ENCODE measurements around the gene CFL2.

CFL2 gene

DNA sequence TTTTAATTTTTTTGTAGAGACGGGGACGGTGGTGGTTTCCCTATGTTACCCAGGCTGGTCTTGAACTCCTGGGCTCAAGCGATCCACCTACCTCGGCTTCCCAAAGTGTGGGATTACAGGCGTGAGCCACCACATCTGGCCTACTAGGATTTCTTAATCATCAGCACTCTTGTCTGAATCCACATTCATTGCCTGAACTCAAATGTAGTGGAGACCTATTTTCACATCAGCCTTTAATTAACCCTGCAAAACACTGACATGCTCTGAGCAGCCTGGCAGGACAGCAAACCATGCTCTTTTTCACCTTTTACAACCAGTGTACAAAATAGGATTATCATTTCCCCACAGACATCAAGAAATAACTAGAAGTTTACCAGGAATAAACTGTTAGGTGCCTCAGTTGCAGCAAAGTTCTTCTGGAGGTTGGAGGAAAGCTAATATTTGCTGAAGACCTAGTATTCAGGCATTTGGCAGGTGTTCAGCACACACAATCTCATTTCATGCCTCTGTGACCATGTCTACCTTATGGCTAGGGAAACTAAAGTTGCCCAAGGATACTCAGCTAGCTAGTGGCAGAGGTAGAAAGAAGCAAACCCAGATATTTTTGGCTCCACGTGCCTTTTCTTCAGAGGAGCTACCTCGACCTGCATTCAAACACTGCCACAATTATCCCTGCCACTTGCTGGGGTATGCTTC lies 37.7 kb downstream of the CFL2 start:
- no peak for DNase-seq (ENCODE audit: low read depth)

DNA sequence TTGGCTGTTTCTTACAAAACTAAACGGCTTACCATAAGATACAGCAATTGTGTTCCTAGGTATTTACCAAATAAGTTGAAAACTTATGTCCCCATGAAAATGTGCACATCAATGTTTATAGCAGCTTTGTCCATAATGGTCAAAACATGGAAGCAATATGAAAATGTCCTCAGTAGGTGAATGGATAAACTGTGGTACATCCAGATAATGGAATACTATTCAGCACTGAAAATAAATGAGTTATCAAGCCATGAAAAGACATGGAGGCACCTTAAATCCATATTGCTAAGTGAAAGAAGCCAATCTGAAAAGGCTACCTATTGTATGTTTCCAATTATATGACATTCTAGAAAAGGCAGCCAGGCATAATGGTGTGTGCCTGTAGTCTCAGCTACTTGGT lies 40.7 kb downstream of the CFL2 start:
- DNase-seq (ENCODE audit: low read depth): no peak

DNA sequence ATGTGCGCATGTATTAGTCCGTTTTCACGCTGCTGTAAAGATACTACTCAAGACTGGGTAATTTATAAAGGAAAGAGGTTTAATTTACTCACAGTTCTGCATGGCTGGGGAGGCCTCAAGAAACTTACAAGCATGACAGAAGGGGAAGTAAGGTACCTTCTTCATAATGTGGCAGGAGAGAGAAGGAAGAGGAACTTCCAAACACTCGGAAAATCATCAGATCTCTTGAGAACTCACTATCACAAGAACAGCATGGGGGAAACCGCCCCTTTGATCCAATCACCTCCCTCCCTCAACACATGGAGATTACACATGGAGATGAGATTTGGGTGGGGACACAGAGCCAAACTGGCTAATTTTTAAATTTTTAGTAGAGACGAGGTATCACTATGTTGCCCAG lies 42.7 kb downstream of the CFL2 start:
- DNase-seq (ENCODE audit: low read depth): no peak

DNA sequence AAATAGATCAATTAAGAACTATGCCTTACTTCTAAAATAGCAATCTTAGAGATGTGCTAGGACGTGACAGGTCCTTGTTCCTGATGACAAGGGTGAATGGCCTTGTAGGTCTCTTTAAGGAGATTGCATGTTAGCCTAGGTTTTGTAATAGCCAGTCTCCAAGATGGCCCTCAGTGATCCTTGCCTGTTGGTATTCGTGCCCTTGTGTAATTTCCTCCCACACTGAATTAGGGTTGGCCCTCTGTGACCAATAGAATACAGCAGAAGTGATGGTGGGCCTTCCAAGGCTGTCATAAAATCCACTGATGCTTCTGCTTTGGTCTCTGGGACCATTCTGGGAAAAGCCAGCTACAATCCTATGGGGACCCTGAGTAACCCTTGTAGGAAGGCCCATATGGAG lies 46.3 kb downstream of the CFL2 start:
- DNase-seq (ENCODE audit: low read depth): no peak

DNA sequence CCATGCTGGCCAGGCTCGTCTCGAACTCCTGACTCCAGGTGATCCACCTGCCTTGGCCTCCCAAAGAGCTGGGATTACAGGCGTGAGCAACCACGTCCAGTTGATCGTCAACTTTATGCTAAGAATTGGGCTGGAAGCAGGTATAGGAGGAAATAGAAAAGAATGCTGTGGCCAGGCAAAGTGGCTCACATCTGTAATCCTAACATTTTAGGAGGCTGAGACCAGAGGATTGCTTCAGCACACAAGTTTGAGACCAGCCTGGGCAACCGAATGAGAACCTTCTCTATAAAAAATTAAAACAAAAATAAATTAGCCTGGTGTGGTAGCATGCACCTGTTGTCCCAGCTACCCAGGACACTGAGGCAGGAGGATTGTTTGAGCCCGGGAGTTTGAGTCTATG lies 47.4 kb downstream of the CFL2 start:
- DNase-seq (ENCODE audit: low read depth): no peak

DNA sequence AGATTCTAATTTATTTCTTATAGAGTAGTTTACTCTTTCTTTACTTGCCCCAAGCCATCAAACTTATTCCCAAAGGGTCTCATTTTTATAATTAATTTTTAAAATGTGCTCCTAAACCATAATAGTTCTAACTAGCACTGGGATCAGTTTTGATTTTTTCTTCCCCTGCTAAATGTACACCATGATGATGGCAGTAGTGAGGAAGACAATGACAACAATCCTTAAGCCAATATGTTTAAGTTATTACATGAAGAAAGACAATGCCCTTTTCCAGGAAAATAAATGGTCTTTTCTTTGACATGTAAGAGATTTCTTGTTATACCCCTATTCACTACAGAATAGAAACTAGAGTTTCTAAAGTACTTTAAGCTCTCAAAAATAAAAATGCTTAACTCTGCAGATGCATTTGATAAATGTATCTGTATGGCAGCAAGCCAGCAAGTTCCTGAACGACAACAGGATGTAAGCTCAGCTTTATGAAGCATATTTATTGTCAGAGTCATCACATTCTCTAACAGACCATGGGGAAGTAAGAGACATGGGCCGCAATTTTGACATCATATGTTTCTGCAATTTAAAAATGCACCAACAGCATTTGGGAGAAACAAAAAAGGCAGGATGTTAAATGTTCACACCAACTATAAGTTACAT lies 48.5 kb downstream of the CFL2 start:
- no peak for DNase-seq (ENCODE audit: low read depth)

DNA sequence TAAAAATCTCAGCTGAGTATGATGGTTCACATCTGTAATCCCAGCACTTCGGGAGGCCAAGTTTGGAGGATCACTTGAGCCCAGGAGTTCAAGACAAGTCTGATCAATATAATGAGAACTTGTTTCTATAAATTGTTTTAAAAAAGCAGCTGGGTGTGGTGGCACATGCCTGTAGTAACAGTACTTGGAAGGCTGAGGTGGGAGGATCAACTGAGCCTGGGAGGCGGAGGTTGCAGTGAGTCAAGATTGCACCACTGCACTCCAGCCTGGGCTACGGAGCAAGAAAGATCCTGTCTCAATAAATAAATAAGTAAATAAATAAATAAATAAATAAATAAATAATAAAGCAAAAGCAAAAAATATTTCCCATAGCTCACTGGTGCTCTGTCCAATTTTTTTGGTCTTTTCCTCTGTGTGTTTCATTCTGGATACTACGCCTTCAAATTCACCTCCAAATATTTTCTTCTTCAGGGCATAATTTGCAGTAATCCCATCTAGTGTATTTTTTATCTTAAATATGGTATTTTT lies 51.8 kb downstream of the CFL2 start:
- DNase-seq (ENCODE audit: low read depth): no peak

GRCh38 chr14:34660796-34661195 lies 53.6 kb downstream of the CFL2 start:
- DNase-seq (ENCODE audit: low read depth): no peak
